Transverse colon (tissue), 4 donors: Measurements from ENCODE around the gene MORC1. TPM values are rescaled to one million over a fixed set of nuclear protein-coding genes. Genes with fewer than 3 reads are reported as not detected.

ENCODE experiments used
- DNase-seq: peaks from one replicate; pipeline ENCODE4 v3.0.0-alpha.2; 2019
- H3K27ac ChIP-seq, 4 donors: fragments of 200-600 bp; sonication (generic); 2 replicates each; pipeline ENCODE4 v1.5.1; 2016 to 2018; ENCODE audit warnings: inconsistent platforms in 4 of 4
- H3K27me3 ChIP-seq: fragments of 200-600 bp; sonication (generic); 2 replicates; pipeline ENCODE4 v1.5.1; 2017; ENCODE audit warnings: inconsistent platforms
- H3K36me3 ChIP-seq, 4 donors: fragments of 200-600 bp; sonication (generic); 2 replicates each; pipeline ENCODE4 v1.5.1; 2017 to 2019; ENCODE audit warnings: inconsistent platforms in 4 of 4
- H3K4me1 ChIP-seq, 4 donors: fragments of 200-600 bp; sonication (generic); 2 replicates each; pipeline ENCODE4 v1.5.1; 2017 to 2020; ENCODE audit warnings: inconsistent platforms in 4 of 4
- H3K4me3 ChIP-seq, 4 donors: fragments of 200-600 bp; sonication (generic); 1 replicate in 1 of 4; 2 replicates in 3 of 4; pipeline versions ENCODE4 v1.5.1 to v1.6.1; 2017 to 2019; ENCODE audit warnings: inconsistent platforms in 4 of 4
- H3K9me3 ChIP-seq, 2 donors: fragments of 200-600 bp; sonication (generic); 2 replicates each; pipeline ENCODE4 v1.5.1; 2017 to 2019; ENCODE audit warnings: inconsistent platforms in 2 of 2
- CTCF ChIP-seq, 5 experiments: fragments of 200-600 bp in 3 of 5; fragments of 450-650 bp in 2 of 5; sonication (generic) in 3 of 5; IDR thresholded peaks; 1 replicate in 2 of 5; 2 replicates in 3 of 5; pipeline ENCODE4 v1.5.1; 2016 to 2017; ENCODE audit warnings: antibody characterized with exemption in 5 of 5, inconsistent platforms in 3 of 5, mild to moderate bottlenecking in 2 of 5, moderate library complexity in 1 of 5
- EP300 ChIP-seq: sonication (generic); formaldehyde crosslinking; IDR thresholded peaks from one replicate; pipeline ENCODE4 v1.6.1; 2017; ENCODE audit warnings: antibody characterized with exemption, low read depth
- POLR2A ChIP-seq: fragments of 450-650 bp; IDR thresholded peaks from one replicate; pipeline ENCODE4 v1.6.1; 2016; ENCODE audit warnings: antibody characterized with exemption, mild to moderate bottlenecking, moderate library complexity
- POLR2AphosphoS5 ChIP-seq, 3 donors: sonication (generic); formaldehyde crosslinking; IDR thresholded peaks; one replicate each; pipeline ENCODE4 v1.6.1; 2016; ENCODE audit warnings: antibody characterized with exemption in 3 of 3
- WGBS, 2 donors: methylation state at CpG; one replicate each; pipeline ENCODE4 v1.1.5; 2018; ENCODE audit warnings: low coverage in 1 of 2; 5-methylcytosine and 5-hydroxymethylcytosine counted together
- in situ Hi-C, 4 donors: fragments of 200-750 bp; cut with MboI; loops; one replicate each; pipeline versions ENCODE4 v1.15.0 to v1.15.1; 2017; ENCODE audit warnings: low sequenced_read_pairs in 3 of 4, low pct_ligation_motif_present in 1 of 4, low pct_unique_long_range_greater_than_20kb in 1 of 4
- intact Hi-C: fragments of 100-400 bp; cut with DNase I; formaldehyde crosslinking; loops from one replicate; pipeline ENCODE4 v1.15.1; 2023; ENCODE audit warnings: low total_unique reads
- total RNA-seq, 4 donors: library from RNA; depleted of rRNA; stranded (reverse); fragments of >200 nt; gene quantifications; one replicate each; pipeline ENCODE4 v1.1.0, GENCODE V29; 2016

The MORC1 gene
- total RNA-seq, 4 donors from 2014 or later, result 0.16 TPM; not detected in 3

GRCh38 chr3:109131276-109131675, 13.3 kb upstream of the MORC1 start:
- 63 to 68% methylated on average over 3 to 4 of the region's 4 CpGs for WGBS, 2 donors
- H3K4me3 ChIP-seq, result no peak overlapping the region
- H3K27me3 ChIP-seq, result no peaks in the 10 kb centered on the region
- no peaks in the 10 kb centered on the region for H3K9me3 ChIP-seq
- DNase-seq, result no peak
- in situ Hi-C loops, result no loop called here
- TF ChIP-seq POLR2A (no peak), EP300 (no peak), POLR2AphosphoS5 (IDR thresholded peaks at IDR 0.05) (no peak), CTCF (IDR thresholded peaks at IDR 0.05) (no peak)
- peaks cover 0 to 31% (median 15%) of the 10 kb centered on the region in 4 donors for H3K4me1 ChIP-seq
- H3K27ac ChIP-seq, result no peak overlapping the region
- H3K36me3 ChIP-seq, result no peaks in the 10 kb centered on the region
- intact Hi-C loops, result no loop called here

GRCh38 chr3:109127553-109127952, 9.6 kb upstream of the MORC1 start:
- Histone ChIP-seq H3K9me3 (no peaks in the 10 kb centered on the region), H3K36me3 (peaks cover 0 to 1% (median 0%) of the 10 kb centered on the region in 4 donors), H3K4me3 (no peak overlapping the region), H3K27me3 (no peaks in the 10 kb centered on the region), H3K27ac (no peak overlapping the region), H3K4me1 (peaks cover 0 to 7% (median 3%) of the 10 kb centered on the region in 4 donors)
- no peak for DNase-seq
- TF ChIP-seq POLR2AphosphoS5 (IDR thresholded peaks at IDR 0.05) (no peak), CTCF (IDR thresholded peaks at IDR 0.05) (no peak), POLR2A (no peak), EP300 (no peak)
- intact Hi-C loops, result no loop called here
- in situ Hi-C loops, result no loop called here
- 82 to 100% methylated on average over 1 to 2 of the region's 2 CpGs for WGBS, 2 donors

- no peak overlapping the region for H3K4me3 ChIP-seq
- in situ Hi-C loops (no loop called here), intact Hi-C loops (no loop called here)
- H3K4me1 ChIP-seq, result peaks cover 0 to 5% (median 2%) of the 10 kb centered on the region in 4 donors
- no peak for TF ChIP-seq POLR2A
- TF ChIP-seq POLR2AphosphoS5 (IDR thresholded peaks at IDR 0.05), result peak in 2 of 3 donors; percentile 45 to 71
- peak overlapping the region in 2 of 4 donors; percentile 1 to 37 for H3K27ac ChIP-seq
- no peaks in the 10 kb centered on the region for H3K27me3 ChIP-seq
- peaks cover 0 to 1% (median 0%) of the 10 kb centered on the region in 4 donors for H3K36me3 ChIP-seq
- no peaks in the 10 kb centered on the region for H3K9me3 ChIP-seq
- no peak for DNase-seq
These were observed 8.0 kb upstream of the MORC1 start for GRCh38 chr3:109125902-109126301.

- Histone ChIP-seq H3K36me3 (peaks cover 0 to 1% (median 0%) of the 10 kb centered on the region in 4 donors), H3K4me3 (no peak overlapping the region), H3K27ac (no peak overlapping the region), H3K4me1 (peaks cover 0 to 5% (median 2%) of the 10 kb centered on the region in 4 donors), H3K27me3 (no peaks in the 10 kb centered on the region), H3K9me3 (no peaks in the 10 kb centered on the region)
- intact Hi-C loops (no loop called here), in situ Hi-C loops (no loop called here)
- DNase-seq, result no peak
- TF ChIP-seq POLR2AphosphoS5 (IDR thresholded peaks at IDR 0.05), result no peak
- no peak for TF ChIP-seq EP300
- TF ChIP-seq CTCF (IDR thresholded peaks at IDR 0.05), result no peak
- TF ChIP-seq POLR2A, result no peak
These were observed 4.8 kb upstream of the MORC1 start for GRCh38 chr3:109122690-109123089.

GRCh38 chr3:109118584-109118983, 650 bp upstream of the MORC1 start:
- 58 to 66% methylated on average over 7 of the region's 7 CpGs for WGBS, 2 donors
- no peak for DNase-seq
- TF ChIP-seq POLR2AphosphoS5 (IDR thresholded peaks at IDR 0.05) (no peak), EP300 (no peak), POLR2A (no peak), CTCF (IDR thresholded peaks at IDR 0.05) (no peak)

More at GRCh38 chr3:109118584-109118983, 650 bp upstream of the MORC1 start:
- H3K9me3 ChIP-seq, result no peaks in the 10 kb centered on the region
- H3K27ac ChIP-seq, result no peak overlapping the region
- intact Hi-C loops, result no loop called here
- no peak overlapping the region for H3K4me3 ChIP-seq
- H3K36me3 ChIP-seq, result no peaks in the 10 kb centered on the region
- in situ Hi-C loops, result no loop called here
- H3K27me3 ChIP-seq, result no peaks in the 10 kb centered on the region
- peaks cover 0 to under 1% (median 0%) of the 10 kb centered on the region in 4 donors for H3K4me1 ChIP-seq
